GM18907 (cell line): ENCODE data around the gene AEN.
"Not testable (repeated sequence)": the region's sequence is repeated elsewhere in the genome, so short reads cannot be mapped to it uniquely, and the experiment has no call there.

Experiments
- ATAC-seq: cut with Tn5 transposase; IDR thresholded peaks from one replicate; pipeline ENCODE4 v1.9.1; 2021; ENCODE audit warnings: mild to moderate bottlenecking, moderate library complexity; ENCODE audit not compliant: unreplicated experiment

AEN gene

DNA sequence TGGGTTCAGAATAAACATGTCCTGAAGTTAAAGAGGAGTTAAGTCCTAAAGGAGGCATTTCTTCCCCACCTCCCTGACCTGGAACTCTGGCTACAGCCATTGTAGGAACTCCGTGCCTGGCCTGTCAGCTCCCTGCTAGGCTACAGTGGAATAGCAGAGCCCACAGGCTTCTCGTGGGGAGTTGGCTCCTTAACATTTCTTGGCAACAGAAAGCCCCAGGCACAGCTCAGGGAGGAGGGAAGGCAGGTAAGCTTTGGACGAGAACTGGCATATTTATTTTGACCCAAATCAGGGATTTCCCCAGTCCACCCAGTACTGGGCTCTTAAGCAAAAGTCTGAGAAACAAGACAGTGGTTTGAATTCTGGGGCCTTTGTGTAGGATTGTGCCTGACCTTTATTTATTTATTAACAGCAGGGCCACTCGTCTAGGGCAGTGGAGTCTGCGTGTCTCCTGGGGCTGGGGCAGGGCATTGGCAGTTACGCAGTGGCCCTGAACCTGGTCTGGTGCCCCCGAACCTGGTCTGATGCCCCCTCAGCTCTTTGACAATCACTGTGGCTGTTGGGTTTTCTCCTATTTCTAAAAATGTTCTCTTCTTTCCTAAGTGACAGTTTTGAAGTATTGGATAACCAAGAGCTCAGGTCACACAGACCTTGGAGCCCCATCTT, 9.8 kb downstream of the AEN start:
- ATAC-seq: no peak

GRCh38 chr15:88631464-88632028, 10.4 kb downstream of the AEN start:
- no peak for ATAC-seq

DNA sequence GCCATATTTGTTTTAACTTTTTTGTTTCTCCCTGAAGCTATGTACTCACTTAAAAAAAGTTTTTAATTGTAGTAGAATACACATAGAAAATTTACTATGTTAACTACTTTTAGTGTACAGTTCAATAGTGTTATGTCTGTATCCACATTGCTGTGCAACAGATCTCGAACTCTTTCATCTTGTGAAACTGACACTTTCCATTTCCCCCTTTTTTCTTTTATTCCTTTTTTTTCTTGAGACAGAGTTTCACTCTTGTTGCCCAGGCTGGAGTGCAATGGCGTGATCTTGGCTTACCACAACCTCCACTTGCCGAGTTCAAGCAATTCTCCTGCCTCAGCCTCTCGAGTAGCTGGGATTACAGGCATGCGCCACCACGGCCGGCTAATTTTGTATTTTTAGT, 11.7 kb downstream of the AEN start:
- ATAC-seq: not testable (repeated sequence)

GRCh38 chr15:88634449-88634848, 13.3 kb downstream of the AEN start:
- ATAC-seq: no peak

DNA sequence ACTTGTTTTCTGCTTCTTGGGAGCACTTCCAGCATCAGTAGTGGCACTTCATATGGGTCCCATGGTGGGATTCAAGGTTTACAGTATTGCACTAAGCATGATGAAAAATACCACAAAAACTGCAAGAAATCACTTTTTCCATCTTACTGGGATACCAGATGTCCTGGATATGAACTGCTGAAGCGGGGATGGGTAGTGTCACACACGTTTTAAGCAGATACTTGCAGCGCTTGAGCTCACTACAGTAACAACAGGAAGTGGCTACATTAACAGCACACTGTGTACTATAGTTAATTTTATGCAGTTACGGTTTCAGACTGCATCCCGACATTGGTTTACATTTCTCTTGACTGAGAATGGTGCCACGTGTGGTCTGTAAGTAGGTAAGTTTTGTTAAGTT, 14.2 kb downstream of the AEN start:
- ATAC-seq: peak; percentile 37

- ATAC-seq: no peak
Observed at GRCh38 chr15:88636050-88636449, 14.9 kb downstream of the AEN start.

GRCh38 chr15:88636654-88637053, 15.5 kb downstream of the AEN start:
- no peak for ATAC-seq

DNA sequence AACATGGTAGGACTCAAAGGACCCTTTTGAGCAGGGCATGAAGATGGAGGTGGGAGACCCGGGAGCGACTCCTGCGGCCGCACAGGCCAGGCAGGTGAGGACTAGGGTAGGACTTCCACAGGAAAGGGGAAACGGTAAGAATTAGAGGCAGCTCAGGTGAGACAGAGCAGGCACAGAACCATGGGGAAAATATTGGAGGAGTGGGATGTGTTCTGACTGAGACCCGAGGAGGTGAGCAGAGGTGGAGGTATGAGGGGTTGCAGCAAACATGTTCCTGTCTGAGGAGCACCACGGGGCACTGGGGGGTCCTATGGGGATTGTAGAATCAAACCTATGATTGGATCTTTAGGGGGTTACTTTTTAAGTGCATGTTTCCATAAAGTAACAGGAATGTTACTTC, 16.3 kb downstream of the AEN start:
- no peak for ATAC-seq

- ATAC-seq: no peak
Observed at GRCh38 chr15:88637841-88638625, 16.9 kb downstream of the AEN start.

DNA sequence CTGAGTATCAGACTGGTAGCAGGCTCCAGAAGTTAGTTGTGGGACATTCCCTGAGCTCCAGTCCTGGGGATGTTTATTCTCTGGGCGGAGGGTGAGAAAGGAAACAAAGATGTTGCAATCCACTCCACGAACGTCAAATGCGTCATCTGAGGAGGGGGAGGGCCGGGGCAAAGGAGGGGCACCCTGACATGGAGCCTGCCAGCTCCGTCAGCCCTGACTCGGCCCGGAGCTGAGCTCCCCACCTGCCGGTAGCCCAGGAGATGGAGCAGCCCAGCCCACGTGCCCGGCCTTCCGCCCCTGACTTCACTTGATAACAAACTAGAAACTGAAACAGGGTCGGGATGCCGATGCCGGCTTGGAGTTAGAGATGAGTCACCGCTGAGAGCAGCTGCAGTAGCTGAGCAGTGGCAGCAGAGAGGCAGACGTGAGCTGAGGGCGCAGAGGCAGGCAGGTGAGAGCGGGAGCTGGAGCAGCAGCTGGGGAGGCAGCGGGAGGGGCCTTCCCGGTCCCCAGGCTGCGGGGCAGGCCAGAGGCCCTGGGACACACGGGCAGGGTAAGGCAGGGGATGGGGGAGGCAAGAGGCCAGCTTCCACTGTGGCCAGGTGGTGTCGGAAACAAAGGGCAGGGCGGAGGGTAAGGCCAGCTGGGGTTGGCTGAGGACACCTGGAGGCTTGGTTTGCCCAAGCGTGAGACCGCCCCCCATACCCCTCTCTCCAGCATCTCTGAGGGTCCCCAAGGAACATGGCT, 17.7 kb downstream of the AEN start, which contains the start of gene ISG20:
TSS of gene ISG20 (plus strand) at position 391 of the 747 bp plus-strand sequence. CDS start at position 742, 351 bp downstream.
- peak; percentile 70 for ATAC-seq

DNA sequence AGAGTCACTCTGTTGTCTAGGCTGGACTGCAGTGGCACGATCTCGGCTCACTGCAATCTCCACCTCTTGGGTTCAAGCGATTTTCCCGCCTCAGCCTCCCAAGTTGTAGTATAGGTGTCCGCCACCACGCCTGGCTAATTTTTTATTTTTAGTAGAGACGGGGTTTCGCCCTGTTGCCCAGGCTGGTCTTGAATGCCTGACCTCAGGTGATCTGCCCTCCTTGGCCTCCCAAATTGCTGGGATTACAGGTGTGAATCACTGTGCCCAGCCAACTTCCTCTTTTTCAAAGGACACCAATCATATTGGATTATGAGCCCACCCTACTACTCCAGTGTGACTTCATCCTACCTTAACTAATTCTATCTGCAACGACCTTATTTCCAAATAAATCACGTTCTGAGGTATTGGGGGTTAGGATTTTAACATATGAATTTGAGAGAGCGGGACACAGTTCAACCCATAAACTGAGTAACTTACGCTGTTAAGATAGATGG, 20.9 kb downstream of the AEN start:
- no peak for ATAC-seq

DNA sequence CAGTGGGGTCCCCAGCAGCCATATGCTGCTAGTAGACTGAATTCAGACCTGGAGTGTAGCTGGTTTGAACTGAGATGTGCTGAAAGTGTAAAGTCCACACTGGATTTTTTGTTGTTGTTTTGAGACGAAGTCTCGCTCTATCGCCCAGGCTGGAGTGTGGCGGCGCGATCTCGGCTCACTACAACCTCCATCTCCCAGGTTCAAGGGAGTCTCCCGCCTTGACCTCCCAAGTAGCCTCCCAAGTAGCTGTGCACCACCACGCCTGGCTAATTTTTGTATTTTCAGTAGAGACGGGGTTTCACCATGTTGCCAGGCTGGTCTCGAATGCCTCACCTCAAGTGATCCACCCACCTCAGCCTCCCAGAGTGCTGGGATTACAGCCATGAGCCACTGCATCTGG, 21.4 kb downstream of the AEN start:
- not testable (repeated sequence) for ATAC-seq

- no peak for ATAC-seq
Observed at GRCh38 chr15:88644741-88645140, 23.6 kb downstream of the AEN start.

DNA sequence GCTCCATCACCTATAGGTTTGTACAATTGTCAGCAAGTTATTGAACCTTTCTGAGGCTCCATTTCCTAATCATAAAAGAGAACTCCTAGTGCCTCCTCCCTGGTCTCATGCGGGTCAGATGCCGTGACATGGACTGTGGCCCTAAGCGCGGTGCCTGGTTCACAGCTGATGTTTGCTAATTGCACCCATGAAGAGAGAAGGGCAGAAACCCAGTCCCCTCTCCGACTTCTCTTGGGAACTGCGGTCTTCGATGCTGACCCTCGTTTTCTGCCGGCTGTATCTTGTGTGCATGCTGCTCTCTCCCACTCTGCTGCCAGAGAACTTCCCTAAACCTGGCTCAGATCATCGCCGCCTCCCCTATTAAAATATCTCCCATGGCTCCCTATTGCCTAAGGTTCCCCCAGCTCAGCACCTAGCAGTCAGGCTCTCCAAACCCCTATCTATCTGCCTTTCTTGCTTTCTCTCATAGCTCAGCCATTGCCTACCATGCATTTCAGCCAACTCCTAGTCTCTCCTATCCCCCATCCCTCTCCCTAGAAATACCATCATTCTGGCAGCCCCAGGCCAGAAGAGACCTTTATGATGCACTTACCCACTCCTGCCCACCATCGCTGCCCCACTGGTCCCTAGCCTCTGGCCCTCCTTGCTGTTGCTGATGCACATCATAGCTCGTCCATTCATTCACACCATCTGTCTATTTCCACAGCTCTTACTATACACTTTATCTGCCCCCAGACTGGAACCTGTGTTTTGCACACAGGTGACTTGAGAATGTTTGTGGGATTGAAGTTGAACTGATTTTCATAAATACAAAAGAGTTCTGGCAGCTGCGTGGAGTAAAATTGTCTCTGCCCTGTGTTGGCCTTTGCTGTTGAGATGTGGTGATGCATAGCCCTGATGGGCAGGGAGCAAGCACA, 24.3 kb downstream of the AEN start:
- ATAC-seq: no peak

DNA sequence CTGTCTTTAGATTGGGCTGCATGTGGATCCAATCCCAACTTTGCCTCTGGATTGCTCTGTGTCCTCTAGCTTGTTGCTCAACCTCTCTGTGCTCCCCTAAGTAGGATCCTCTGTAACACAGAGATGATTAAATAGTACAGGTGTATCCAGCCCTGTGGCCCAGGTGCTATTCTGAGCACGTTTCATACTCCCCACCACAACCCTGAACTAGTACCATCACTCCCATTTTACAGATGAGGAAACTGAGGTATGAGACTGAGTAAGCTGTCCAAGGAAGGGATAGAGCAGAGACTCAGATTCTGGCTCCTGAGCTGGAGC, 24.9 kb downstream of the AEN start:
- ATAC-seq: no peak

DNA sequence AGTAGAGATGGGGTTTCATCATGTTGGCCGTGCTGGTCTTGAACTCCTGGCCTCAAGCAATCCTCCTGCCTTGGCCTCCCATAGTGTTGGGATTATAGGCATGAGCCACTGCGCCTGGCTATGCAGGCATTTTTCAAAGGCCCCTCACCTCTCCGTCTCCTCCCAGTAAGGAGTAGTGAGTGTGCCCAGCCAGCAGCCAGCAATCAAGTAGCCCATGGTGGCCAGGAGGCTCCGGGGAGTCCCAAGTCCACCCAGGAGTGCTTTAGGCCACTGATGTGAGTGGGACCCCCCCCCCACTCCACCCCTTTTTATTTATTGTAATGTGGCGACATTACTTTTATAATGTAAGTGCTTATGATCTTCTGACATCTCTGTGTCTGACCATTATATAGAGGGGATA, 25.8 kb downstream of the AEN start:
- no peak for ATAC-seq

GRCh38 chr15:88647351-88648105, 26.4 kb downstream of the AEN start:
- no peak for ATAC-seq

GRCh38 chr15:88648357-88649214, 27.4 kb downstream of the AEN start:
- no peak for ATAC-seq

DNA sequence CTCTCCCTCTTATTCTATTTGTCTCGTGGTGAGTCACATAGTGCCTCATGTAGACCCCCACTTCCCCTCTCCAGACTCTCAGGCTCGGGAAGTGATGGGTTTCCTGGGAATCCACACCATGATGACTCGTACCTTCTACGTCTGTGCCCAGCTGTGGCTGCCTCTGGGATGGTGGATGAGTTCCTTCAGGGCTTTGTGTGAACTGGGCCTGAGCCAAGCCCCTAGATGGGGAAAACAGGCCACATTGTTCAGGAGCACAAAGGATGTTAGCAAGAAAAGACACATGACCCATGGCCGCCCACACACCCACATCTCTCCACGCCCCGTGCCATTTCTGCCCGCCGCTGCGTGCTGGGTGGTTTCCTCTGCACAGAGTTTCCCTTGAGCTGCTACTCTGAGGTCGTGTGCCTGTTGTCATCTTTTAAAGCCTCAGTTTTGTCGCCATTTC, 28.2 kb downstream of the AEN start:
- ATAC-seq: no peak
